Mesenchymal stem cell (in vitro differentiated cells and primary cell): ENCODE results near the gene DTX1.

Source experiments
- DNase-seq: peaks from one replicate; pipeline ENCODE4 v3.0.0-alpha.2; 2013
- H2AFZ ChIP-seq: one replicate; pipeline ENCODE4 v1.6.1; 2013; ENCODE audit warnings: low read depth, mild to moderate bottlenecking, control low read depth, inconsistent platforms, low read length, moderate library complexity
- H2AK5ac ChIP-seq: 2 replicates; pipeline ENCODE4 v1.6.1; 2013; ENCODE audit warnings: low read length, moderate library complexity, mild to moderate bottlenecking, inconsistent platforms; ENCODE audit not compliant: severe bottlenecking
- H2BK120ac ChIP-seq: one replicate; pipeline ENCODE4 v1.6.1; 2013; ENCODE audit warnings: low read depth, mild to moderate bottlenecking, inconsistent platforms, low read length, moderate library complexity
- H2BK12ac ChIP-seq, 2 experiments: one replicate each; pipeline ENCODE4 v1.6.1; 2013; ENCODE audit warnings: inconsistent platforms in 2 of 2, low read length in 2 of 2, mild to moderate bottlenecking in 2 of 2, moderate library complexity in 2 of 2, control low read depth in 1 of 2
- H2BK15ac ChIP-seq: one replicate; pipeline ENCODE4 v1.6.1; 2013; ENCODE audit warnings: mild to moderate bottlenecking, low read depth, inconsistent platforms; ENCODE audit not compliant: poor library complexity, severe bottlenecking
- H2BK5ac ChIP-seq: 2 replicates; pipeline ENCODE4 v1.6.1; 2013; ENCODE audit warnings: low read depth, mild to moderate bottlenecking, low read length, control low read depth, inconsistent platforms; ENCODE audit not compliant: poor library complexity, severe bottlenecking
- H3K14ac ChIP-seq, 2 experiments: one replicate each; pipeline ENCODE4 v1.6.1; 2013; ENCODE audit warnings: inconsistent platforms in 2 of 2, low read length in 2 of 2, control low read depth in 1 of 2, mild to moderate bottlenecking in 1 of 2, moderate library complexity in 1 of 2
- H3K18ac ChIP-seq, 2 experiments: one replicate each; pipeline ENCODE4 v1.6.1; 2013; ENCODE audit warnings: inconsistent platforms in 2 of 2, low read length in 2 of 2, control low read depth in 1 of 2, low read depth in 1 of 2, mild to moderate bottlenecking in 1 of 2
- H3K23ac ChIP-seq, 2 experiments: one replicate each; pipeline ENCODE4 v1.6.1; 2013; ENCODE audit warnings: inconsistent platforms in 2 of 2, low read length in 2 of 2, mild to moderate bottlenecking in 2 of 2, moderate library complexity in 2 of 2, control low read depth in 1 of 2
- H3K27ac ChIP-seq: 2 replicates; pipeline ENCODE4 v1.5.1; 2013; ENCODE audit warnings: mild to moderate bottlenecking, moderate library complexity, low read length, control low read depth, inconsistent platforms; ENCODE audit not compliant: poor library complexity, severe bottlenecking
- H3K27me3 ChIP-seq, 2 experiments: 2 replicates each; pipeline versions ENCODE4 v1.6.1 to v1.7.0; 2013; ENCODE audit warnings: low read length in 2 of 2, mild to moderate bottlenecking in 2 of 2, moderate library complexity in 2 of 2, control low read depth in 1 of 2, inconsistent platforms in 1 of 2; ENCODE audit not compliant: control insufficient read depth in 1 of 2, insufficient read depth in 1 of 2
- H3K36me3 ChIP-seq, 2 experiments: 2 replicates each; pipeline versions ENCODE4 v1.6.1 to v1.7.0; 2013; ENCODE audit warnings: low read length in 2 of 2, control low read depth in 1 of 2, inconsistent platforms in 1 of 2, low read depth in 1 of 2, mild to moderate bottlenecking in 1 of 2; ENCODE audit not compliant: insufficient read depth in 2 of 2, control insufficient read depth in 1 of 2
- H3K4ac ChIP-seq, 2 experiments: one replicate each; pipeline ENCODE4 v1.6.1; 2013; ENCODE audit warnings: inconsistent platforms in 2 of 2, low read length in 2 of 2, mild to moderate bottlenecking in 2 of 2, moderate library complexity in 2 of 2, control low read depth in 1 of 2, low read depth in 1 of 2
- H3K4me1 ChIP-seq: 2 replicates; pipeline ENCODE4 v1.6.1; 2013; ENCODE audit warnings: low read depth, low read length, control low read depth; ENCODE audit not compliant: control insufficient read depth, insufficient read depth
- H3K4me2 ChIP-seq: 2 replicates; pipeline ENCODE4 v1.6.1; 2013; ENCODE audit warnings: low read length, mild to moderate bottlenecking, inconsistent platforms; ENCODE audit not compliant: poor library complexity, severe bottlenecking
- H3K4me3 ChIP-seq, 2 experiments: 2 replicates each; pipeline versions ENCODE4 v1.5.1 to v1.7.0; 2013; ENCODE audit warnings: low read length in 2 of 2, mild to moderate bottlenecking in 2 of 2, control low read depth in 1 of 2, low read depth in 1 of 2; ENCODE audit not compliant: insufficient read depth in 1 of 2
- H3K79me1 ChIP-seq: replicated peaks from 2 replicates; pipeline ENCODE4 v1.6.1; 2013; ENCODE audit warnings: mild to moderate bottlenecking, control low read depth, low read length, inconsistent platforms; ENCODE audit not compliant: poor library complexity, severe bottlenecking
- H3K9ac ChIP-seq: 2 replicates; pipeline ENCODE4 v1.7.0; 2013; ENCODE audit warnings: mild to moderate bottlenecking, low read length, moderate library complexity
- H3K9me3 ChIP-seq: 2 replicates; pipeline ENCODE4 v1.7.0; 2013; ENCODE audit warnings: mild to moderate bottlenecking, low read length; ENCODE audit not compliant: control insufficient read depth
- H4K8ac ChIP-seq: one replicate; pipeline ENCODE4 v1.6.1; 2013; ENCODE audit warnings: inconsistent platforms, mild to moderate bottlenecking, low read length, moderate library complexity
- H4K91ac ChIP-seq: one replicate; pipeline ENCODE4 v1.6.1; 2013; ENCODE audit warnings: mild to moderate bottlenecking, low read length, inconsistent platforms
- WGBS: methylation state at CpG from one replicate; pipeline ENCODE4 v1.1.7; 2013; ENCODE audit warnings: mixed read lengths; 5-methylcytosine and 5-hydroxymethylcytosine counted together

Gene DTX1

DNA sequence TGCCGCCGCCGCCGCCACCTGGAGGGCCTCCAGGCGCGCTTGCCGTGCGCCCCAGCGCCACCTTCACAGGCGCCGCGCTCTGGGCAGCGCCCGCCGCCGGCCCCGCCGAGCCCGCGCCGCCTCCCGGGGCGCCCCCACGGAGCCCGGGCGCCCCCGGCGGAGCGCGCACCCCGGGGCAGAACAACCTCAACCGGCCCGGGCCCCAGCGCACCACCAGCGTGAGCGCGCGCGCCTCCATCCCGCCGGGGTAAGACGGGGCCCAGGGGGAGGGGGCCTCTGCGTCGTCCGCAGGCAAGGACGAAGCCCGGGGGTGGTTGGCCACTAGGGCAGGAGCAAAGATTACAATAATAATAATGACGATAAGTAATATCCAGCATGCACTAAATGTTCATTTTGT is 21.3 kb downstream of the DTX1 start:
- H2BK5ac ChIP-seq, result no peak overlapping the region
- no peak overlapping the region for H3K9ac ChIP-seq
- H2BK15ac ChIP-seq, result no peak overlapping the region
- H3K4me3 ChIP-seq, result no peak overlapping the region
- H3K79me1 ChIP-seq, result no peaks in the 10 kb centered on the region
- H3K27ac ChIP-seq, result no peak overlapping the region
- 3% methylated on average over 25 of the region's 48 CpGs for WGBS
- no peak overlapping the region for H2AK5ac ChIP-seq
- H3K27me3 ChIP-seq, result peaks cover 51 to 75% of the 10 kb centered on the region in 2 experiments
- H3K36me3 ChIP-seq, result no peaks in the 10 kb centered on the region
- H3K4me2 ChIP-seq, result no peak overlapping the region
- no peak overlapping the region for H3K23ac ChIP-seq
- no peak overlapping the region for H2AFZ ChIP-seq
- no peak overlapping the region for H4K8ac ChIP-seq
- no peak overlapping the region for H3K18ac ChIP-seq
- no peak overlapping the region for H2BK120ac ChIP-seq
- H3K9me3 ChIP-seq, result no peaks in the 10 kb centered on the region
- H2BK12ac ChIP-seq, result no peak overlapping the region
- DNase-seq, result no peak
- no peak overlapping the region for H3K4ac ChIP-seq
- H4K91ac ChIP-seq, result no peak overlapping the region
- no peak overlapping the region for H3K14ac ChIP-seq
- H3K4me1 ChIP-seq, result peaks cover 5% of the 10 kb centered on the region

DNA sequence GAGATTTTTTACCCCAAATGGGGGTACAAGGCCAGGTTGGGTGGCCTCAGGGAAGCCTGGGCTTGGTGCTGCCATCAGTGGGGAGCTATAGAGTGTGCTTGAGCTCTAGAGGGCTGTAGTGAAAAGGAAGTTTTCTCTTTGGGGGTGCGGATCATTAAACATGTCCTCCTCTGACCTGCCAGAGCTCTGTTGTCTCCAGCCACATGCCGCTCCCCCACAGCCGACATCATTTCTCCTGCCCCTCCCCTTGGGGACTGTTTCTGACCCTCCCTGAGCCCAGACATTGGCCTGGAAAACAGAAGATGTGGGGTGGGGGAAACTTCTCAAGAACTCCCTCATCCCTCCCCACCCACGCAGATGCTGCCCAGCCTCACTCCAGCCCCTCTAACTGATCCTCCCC is 25.3 kb downstream of the DTX1 start:
- Histone ChIP-seq H3K36me3 (no peaks in the 10 kb centered on the region), H3K4me1 (peaks cover 10% of the 10 kb centered on the region), H3K4ac (no peak overlapping the region), H3K4me2 (no peak overlapping the region), H3K18ac (no peak overlapping the region), H3K79me1 (no peaks in the 10 kb centered on the region), H3K9me3 (no peaks in the 10 kb centered on the region), H2BK5ac (no peak overlapping the region), H4K8ac (no peak overlapping the region), H2BK15ac (no peak overlapping the region), H3K9ac (no peak overlapping the region), H3K23ac (no peak overlapping the region), H3K4me3 (no peak overlapping the region), H3K27me3 (peaks cover 46 to 71% of the 10 kb centered on the region in 2 experiments), H3K27ac (no peak overlapping the region), H4K91ac (no peak overlapping the region), H2BK120ac (no peak overlapping the region), H3K14ac (no peak overlapping the region), H2BK12ac (no peak overlapping the region), H2AK5ac (no peak overlapping the region), H2AFZ (no peak overlapping the region)
- DNase-seq, result no peak
- 93% methylated on average over 2 of the region's 4 CpGs for WGBS

DNA sequence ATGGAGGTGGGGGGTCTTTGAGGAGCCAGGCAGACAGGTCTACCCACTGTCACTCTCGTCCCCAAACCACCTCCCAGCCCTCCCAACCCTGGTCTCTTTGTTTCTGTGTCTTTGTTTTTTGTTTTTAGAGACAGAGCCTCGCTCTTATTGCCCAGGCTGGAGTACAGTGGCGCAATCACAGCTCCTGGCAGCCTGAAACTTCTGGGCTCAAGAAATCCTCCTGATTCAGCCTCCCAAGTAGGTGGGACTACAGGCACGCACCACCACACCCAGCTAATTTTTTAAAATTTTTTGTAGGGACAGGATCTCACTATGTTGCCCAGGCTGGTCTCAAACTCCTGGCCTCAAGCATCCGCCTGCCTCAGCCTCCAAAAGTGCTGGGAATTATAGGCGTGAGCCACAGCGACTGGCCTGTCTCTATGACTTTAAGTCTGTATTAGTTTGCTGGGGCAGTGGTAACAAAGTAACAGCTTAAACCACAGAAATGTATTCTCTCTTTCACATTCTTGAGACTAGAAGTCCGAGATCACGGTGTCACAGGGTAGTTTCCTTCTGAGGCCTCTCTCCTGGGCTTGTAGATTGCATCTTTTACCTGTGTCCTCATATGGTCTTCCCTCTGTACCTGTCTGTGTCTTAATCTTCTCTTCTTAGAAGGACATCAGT is 26.1 kb downstream of the DTX1 start:
- H3K27me3 ChIP-seq, result peaks cover 46 to 73% of the 10 kb centered on the region in 2 experiments
- 81% methylated on average over 9 of the region's 9 CpGs for WGBS
- H3K23ac ChIP-seq, result no peak overlapping the region
- H3K4me3 ChIP-seq, result no peak overlapping the region
- H2BK15ac ChIP-seq, result no peak overlapping the region
- no peak overlapping the region for H4K8ac ChIP-seq
- H2AK5ac ChIP-seq, result no peak overlapping the region
- no peak overlapping the region for H2BK120ac ChIP-seq
- no peak overlapping the region for H4K91ac ChIP-seq
- H3K18ac ChIP-seq, result no peak overlapping the region
- no peak for DNase-seq
- no peak overlapping the region for H3K4me2 ChIP-seq
- no peak overlapping the region for H3K9ac ChIP-seq
- H3K9me3 ChIP-seq, result no peaks in the 10 kb centered on the region
- peaks cover 9% of the 10 kb centered on the region for H3K4me1 ChIP-seq
- no peaks in the 10 kb centered on the region for H3K36me3 ChIP-seq
- H2BK12ac ChIP-seq, result no peak overlapping the region
- no peak overlapping the region for H2BK5ac ChIP-seq
- H3K27ac ChIP-seq, result no peak overlapping the region
- no peak overlapping the region for H2AFZ ChIP-seq
- no peaks in the 10 kb centered on the region for H3K79me1 ChIP-seq
- H3K4ac ChIP-seq, result no peak overlapping the region
- H3K14ac ChIP-seq, result no peak overlapping the region

DNA sequence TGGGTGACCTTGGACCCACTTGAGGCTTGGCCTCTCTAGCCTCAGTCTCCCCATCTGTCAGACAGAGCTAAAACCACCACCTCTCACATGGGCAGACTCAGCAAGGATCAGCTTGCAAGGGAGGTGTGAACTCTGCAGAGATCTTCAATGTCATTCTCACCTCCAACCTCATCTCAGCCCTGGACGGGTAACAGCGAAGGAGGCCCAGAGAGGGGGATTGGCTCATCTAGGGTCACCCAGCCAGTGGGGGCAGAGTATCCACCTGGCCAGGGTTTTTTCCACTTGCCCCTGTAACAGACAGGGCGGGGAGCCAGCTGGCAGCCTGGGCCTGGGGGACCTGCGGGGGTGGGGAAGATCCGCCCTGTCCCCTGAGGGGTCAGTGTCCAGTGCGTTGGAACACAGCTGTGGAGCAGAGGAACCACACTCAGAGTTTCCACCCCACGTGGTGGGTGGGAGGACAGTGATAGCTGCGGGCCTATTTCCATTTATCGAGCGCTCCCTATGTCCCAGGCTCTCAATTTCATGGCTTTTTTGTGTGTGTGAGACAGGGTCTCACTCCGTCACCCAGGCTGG is 27.4 kb downstream of the DTX1 start:
- no peak overlapping the region for H3K27ac ChIP-seq
- H3K18ac ChIP-seq, result no peak overlapping the region
- no peak overlapping the region for H4K91ac ChIP-seq
- no peak overlapping the region for H3K4ac ChIP-seq
- no peak overlapping the region for H2BK5ac ChIP-seq
- H3K4me3 ChIP-seq, result no peak overlapping the region
- no peak overlapping the region for H2BK120ac ChIP-seq
- no peaks in the 10 kb centered on the region for H3K36me3 ChIP-seq
- peaks cover 9% of the 10 kb centered on the region for H3K4me1 ChIP-seq
- no peak overlapping the region for H2AFZ ChIP-seq
- H4K8ac ChIP-seq, result no peak overlapping the region
- no peaks in the 10 kb centered on the region for H3K79me1 ChIP-seq
- H2BK12ac ChIP-seq, result no peak overlapping the region
- no peak for DNase-seq
- no peak overlapping the region for H3K14ac ChIP-seq
- H3K4me2 ChIP-seq, result no peak overlapping the region
- no peaks in the 10 kb centered on the region for H3K9me3 ChIP-seq
- no peak overlapping the region for H3K9ac ChIP-seq
- no peak overlapping the region for H2BK15ac ChIP-seq
- no peak overlapping the region for H3K23ac ChIP-seq
- H2AK5ac ChIP-seq, result no peak overlapping the region
- WGBS, result 78% methylated on average over 11 of the region's 11 CpGs
- H3K27me3 ChIP-seq, result peaks cover 43 to 70% of the 10 kb centered on the region in 2 experiments
